Measurements from ENCODE around the gene PHF24. TPM values are rescaled to one million over a fixed set of nuclear protein-coding genes. Genes with fewer than 3 reads are reported as not detected.
A peak's percentile ranks its signal among the peaks of the same experiment; 100 is the strongest.

PHF24 gene
- total RNA-seq, 1 donor from 2014 or later, result 1.9 TPM

GRCh38 chr9:34983209-34983608, 25.1 kb downstream of the PHF24 start:
- DNase-seq (ENCODE audit: low spot score), result no peak

GRCh38 chr9:34984049-34984448, 26.0 kb downstream of the PHF24 start:
- peak; percentile 69 for DNase-seq (ENCODE audit: low spot score)

GRCh38 chr9:34985311-34985899, 27.3 kb downstream of the PHF24 start:
- peak; percentile 56 for DNase-seq (ENCODE audit: low spot score)

GRCh38 chr9:34986540-34987047, 28.5 kb downstream of the PHF24 start:
- peak; percentile 38 for DNase-seq (ENCODE audit: low spot score)

GRCh38 chr9:34987160-34987901, 29.2 kb downstream of the PHF24 start:
- DNase-seq (ENCODE audit: low spot score), result no peak

GRCh38 chr9:34988218-34989002, 30.3 kb downstream of the PHF24 start:
- no peak for DNase-seq (ENCODE audit: low spot score)

- DNase-seq (ENCODE audit: low spot score), result peak; percentile 100
Measured at GRCh38 chr9:34989003-34989945, 31.2 kb downstream of the PHF24 start, which contains the start of gene DNAJB5. DNAJB5 (plus strand) TSS chr9:34989745; CDS start chr9:34990631, 886 bp downstream.

GRCh38 chr9:34989946-34990635, 32.0 kb downstream of the PHF24 start:
- DNase-seq (ENCODE audit: low spot score), result peak; percentile 64

GRCh38 chr9:34990908-34991606, 33.0 kb downstream of the PHF24 start:
- DNase-seq (ENCODE audit: low spot score), result no peak

- no peak for DNase-seq (ENCODE audit: low spot score)
Measured at GRCh38 chr9:34991607-34992375, 33.7 kb downstream of the PHF24 start.

GRCh38 chr9:34992376-34992951, 34.4 kb downstream of the PHF24 start:
- DNase-seq (ENCODE audit: low spot score), result peak; percentile 76

GRCh38 chr9:34993502-34994259, 35.6 kb downstream of the PHF24 start:
- peak; percentile 97 for DNase-seq (ENCODE audit: low spot score)

- peak; percentile 62 for DNase-seq (ENCODE audit: low spot score)
Measured at GRCh38 chr9:34994260-34994899, 36.3 kb downstream of the PHF24 start.

GRCh38 chr9:34994900-34995669, 37.0 kb downstream of the PHF24 start:
- no peak for DNase-seq (ENCODE audit: low spot score)

GRCh38 chr9:34995670-34996060, 37.6 kb downstream of the PHF24 start:
- no peak for DNase-seq (ENCODE audit: low spot score)

- DNase-seq (ENCODE audit: low spot score), result no peak
Measured at GRCh38 chr9:34996181-34996904, 38.3 kb downstream of the PHF24 start.
